Astrocyte (in vitro differentiated cells and primary cell): Measurements from ENCODE around the gene APLP1.

Source experiments
- CTCF ChIP-seq: IDR thresholded peaks from 2 replicates; pipeline ENCODE4 v1.5.1; 2011; ENCODE audit warnings: low read depth, mild to moderate bottlenecking, inconsistent platforms, low read length, moderate library complexity; ENCODE audit not compliant: insufficient read depth
- EZH2 ChIP-seq: IDR thresholded peaks from 2 replicates; pipeline ENCODE4 v1.6.1; 2012; ENCODE audit warnings: mild to moderate bottlenecking, low read length, inconsistent platforms; ENCODE audit not compliant: insufficient read depth

GRCh38 chr19:35861640-35862160 is 6.7 kb upstream of the APLP1 start:
- TF ChIP-seq CTCF (no peak), EZH2 (no peak)
